Esophagus muscularis mucosa (tissue), 4 donors: ENCODE results near the gene SPRR4.

Experiments
- EP300 ChIP-seq: sonication (generic); formaldehyde crosslinking; IDR thresholded peaks from one replicate; pipeline ENCODE4 v1.6.1; 2017; ENCODE audit warnings: antibody characterized with exemption
- POLR2A ChIP-seq: fragments of 450-650 bp; IDR thresholded peaks from one replicate; pipeline ENCODE4 v1.6.1; 2017; ENCODE audit warnings: antibody characterized with exemption, moderate library complexity, mild to moderate bottlenecking, low read depth
- POLR2AphosphoS5 ChIP-seq, 2 donors: sonication (generic); formaldehyde crosslinking; IDR thresholded peaks; one replicate each; pipeline ENCODE4 v1.6.1; 2017; ENCODE audit warnings: antibody characterized with exemption in 2 of 2
- TF ChIP-seq, protein P1 (sequence below), 3 experiments: fragments of 200-600 bp in 2 of 3; fragments of 450-650 bp in 1 of 3; sonication (generic) in 2 of 3; IDR thresholded peaks; one replicate each; pipeline ENCODE4 v1.5.1; 2017 to 2019; ENCODE audit warnings: antibody characterized with exemption in 3 of 3, mild to moderate bottlenecking in 2 of 3, moderate library complexity in 1 of 3

DNA sequence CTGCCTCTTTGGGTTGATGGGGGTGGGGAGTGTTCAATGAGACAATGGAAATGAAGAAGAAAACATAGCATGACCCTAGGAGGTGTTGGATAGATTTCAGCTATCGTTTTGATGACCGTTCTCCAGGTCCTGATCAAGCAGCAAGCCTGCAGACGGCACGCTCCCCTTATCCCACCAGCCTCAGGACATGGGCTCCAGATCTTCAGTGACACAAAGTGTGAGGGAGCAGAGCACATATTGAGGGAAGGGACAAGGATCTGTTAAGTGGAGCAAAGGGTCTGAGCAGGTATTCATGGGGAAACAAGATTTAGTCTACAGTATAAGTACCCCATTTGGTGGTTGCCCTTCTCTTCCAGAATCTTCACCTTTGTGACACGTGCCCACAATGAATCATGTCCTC is 18.7 kb upstream of the SPRR4 start:
- TF ChIP-seq, protein P1, sequence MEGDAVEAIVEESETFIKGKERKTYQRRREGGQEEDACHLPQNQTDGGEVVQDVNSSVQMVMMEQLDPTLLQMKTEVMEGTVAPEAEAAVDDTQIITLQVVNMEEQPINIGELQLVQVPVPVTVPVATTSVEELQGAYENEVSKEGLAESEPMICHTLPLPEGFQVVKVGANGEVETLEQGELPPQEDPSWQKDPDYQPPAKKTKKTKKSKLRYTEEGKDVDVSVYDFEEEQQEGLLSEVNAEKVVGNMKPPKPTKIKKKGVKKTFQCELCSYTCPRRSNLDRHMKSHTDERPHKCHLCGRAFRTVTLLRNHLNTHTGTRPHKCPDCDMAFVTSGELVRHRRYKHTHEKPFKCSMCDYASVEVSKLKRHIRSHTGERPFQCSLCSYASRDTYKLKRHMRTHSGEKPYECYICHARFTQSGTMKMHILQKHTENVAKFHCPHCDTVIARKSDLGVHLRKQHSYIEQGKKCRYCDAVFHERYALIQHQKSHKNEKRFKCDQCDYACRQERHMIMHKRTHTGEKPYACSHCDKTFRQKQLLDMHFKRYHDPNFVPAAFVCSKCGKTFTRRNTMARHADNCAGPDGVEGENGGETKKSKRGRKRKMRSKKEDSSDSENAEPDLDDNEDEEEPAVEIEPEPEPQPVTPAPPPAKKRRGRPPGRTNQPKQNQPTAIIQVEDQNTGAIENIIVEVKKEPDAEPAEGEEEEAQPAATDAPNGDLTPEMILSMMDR (IDR thresholded peaks at IDR 0.05) = no peak
- TF ChIP-seq POLR2A (no peak), EP300 (no peak), POLR2AphosphoS5 (IDR thresholded peaks at IDR 0.05) (no peak)
